ENCODE measurements around the gene NFIA.

NFIA gene

GRCh38 chr1:61316493-61316892 lies 234.1 kb downstream of the NFIA start:
- DNase-seq = no peak

DNA sequence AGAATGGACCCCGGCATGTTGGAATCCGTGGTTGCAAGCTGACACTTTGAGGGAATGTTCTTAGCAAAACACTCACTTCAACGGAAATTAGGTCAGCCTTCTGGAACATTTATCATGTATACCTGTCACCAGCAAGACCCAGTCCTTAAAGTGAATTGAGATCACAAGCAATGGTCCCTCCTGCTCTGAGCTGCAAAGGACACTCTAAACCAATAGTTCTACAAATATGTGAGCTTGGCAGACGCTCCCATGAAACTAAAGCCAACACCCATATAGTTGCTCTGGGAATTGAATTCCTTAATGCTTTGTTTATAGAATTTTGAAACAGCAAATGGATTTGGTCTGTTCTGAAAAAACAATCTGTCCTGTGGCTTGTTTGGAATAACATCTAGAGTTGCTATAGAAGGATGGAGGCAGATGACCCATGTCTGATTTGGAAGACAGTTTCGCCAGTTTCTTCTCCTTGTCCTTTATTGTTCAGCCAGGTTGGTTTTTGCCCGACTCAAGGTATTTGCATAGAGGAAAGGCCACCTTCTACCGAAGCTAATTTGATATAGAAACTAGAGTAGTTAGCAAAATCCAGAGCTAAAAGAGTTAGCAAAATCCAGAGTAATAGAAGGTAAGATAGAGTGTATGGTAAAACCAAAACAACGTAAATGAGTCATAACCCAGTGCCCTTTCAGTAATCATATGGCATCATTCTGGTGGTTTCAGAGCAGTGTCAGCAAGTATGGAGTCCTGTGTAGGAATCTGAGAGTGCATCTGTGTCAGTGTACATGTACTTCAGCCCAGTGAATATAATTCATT lies 236.2 kb downstream of the NFIA start:
- DNase-seq = no peak

- DNase-seq = no peak
Measured at GRCh38 chr1:61320575-61320974, 238.2 kb downstream of the NFIA start.

DNA sequence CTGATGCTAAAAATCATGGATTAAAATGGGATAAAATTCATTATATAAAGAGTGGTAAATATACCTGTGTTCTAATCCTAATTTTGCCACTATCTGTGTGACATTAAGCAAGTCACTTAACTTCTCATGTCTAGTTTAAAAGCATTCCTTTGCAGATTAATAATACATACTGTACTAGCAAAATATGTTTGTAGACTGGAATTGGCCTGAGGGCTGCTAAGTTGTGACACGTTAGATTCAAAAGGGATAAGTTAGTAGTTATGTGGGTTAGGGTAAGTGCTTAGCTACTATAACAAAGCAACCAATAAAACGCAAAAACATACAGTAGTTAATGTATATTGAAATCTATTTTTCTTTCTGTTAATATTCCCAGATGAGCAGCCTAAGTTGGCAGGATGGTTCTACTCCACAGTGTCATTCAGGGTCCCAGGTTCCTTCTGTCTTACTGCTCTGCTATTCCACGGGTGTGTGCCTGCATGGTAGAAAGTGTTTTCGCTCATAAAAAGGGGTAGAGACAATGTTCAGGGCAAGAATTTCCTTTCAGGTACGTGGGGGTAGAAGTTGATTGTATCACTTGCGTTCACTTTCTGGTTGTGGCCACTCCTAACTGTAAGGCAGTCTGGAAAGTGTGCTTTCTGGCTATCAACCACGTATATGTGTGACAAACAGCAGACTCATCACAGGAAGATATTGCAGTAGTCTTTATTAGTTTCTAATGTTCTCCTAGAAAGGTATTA lies 239.8 kb downstream of the NFIA start:
- DNase-seq = no peak

DNA sequence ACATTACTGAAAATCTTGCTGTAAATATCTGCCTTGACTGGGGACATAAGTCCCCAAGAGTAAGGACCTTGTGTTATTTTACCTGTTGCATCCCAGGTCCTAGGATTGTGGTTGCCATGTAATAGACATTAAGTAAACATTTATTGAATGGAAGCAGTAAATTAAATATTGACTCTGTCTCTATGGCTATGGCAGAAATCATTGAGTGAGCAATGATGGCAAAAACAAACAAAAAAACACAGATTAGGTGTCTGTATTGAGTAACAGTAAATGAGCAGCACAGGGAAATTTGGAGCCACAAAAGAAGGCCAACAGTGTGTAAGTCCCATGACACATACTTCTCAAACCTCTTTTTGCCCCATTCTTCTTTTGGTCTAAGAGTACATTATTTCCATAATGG lies 240.4 kb downstream of the NFIA start:
- DNase-seq = no peak

GRCh38 chr1:61323681-61324328 lies 241.4 kb downstream of the NFIA start:
- no peak for DNase-seq

GRCh38 chr1:61326713-61327112 lies 244.4 kb downstream of the NFIA start:
- no peak for DNase-seq

GRCh38 chr1:61327436-61327835 lies 245.1 kb downstream of the NFIA start:
- DNase-seq = no peak

- DNase-seq = no peak
Measured at GRCh38 chr1:61329556-61329955, 247.2 kb downstream of the NFIA start.

- no peak for DNase-seq
Measured at GRCh38 chr1:61330018-61330417, 247.7 kb downstream of the NFIA start.

GRCh38 chr1:61330571-61330970 lies 248.2 kb downstream of the NFIA start:
- no peak for DNase-seq

- no peak for DNase-seq
Measured at GRCh38 chr1:61332196-61332753, 249.9 kb downstream of the NFIA start.

DNA sequence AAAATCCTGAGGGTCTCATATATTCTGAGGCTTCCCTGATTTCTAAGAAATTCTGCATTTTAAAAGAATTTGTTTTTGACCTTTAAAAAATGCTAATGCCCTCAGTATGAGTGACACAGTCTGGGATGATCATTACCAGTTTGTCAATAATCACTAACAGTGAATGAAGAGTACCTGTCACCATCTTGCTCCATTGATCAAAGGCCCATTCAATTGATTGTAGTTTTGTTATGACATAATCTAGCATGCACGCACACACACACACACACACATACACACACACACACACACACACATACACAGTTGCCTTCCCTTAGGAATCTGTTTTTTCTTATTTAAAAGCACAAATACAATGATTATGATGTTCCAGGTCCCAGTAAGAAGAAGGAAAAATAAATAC lies 250.4 kb downstream of the NFIA start:
- no peak for DNase-seq

GRCh38 chr1:61334718-61335589 lies 252.6 kb downstream of the NFIA start:
- DNase-seq = no peak

GRCh38 chr1:61337037-61337436 lies 254.7 kb downstream of the NFIA start:
- no peak for DNase-seq

- no peak for DNase-seq
Measured at GRCh38 chr1:61337441-61337951, 255.1 kb downstream of the NFIA start.

DNA sequence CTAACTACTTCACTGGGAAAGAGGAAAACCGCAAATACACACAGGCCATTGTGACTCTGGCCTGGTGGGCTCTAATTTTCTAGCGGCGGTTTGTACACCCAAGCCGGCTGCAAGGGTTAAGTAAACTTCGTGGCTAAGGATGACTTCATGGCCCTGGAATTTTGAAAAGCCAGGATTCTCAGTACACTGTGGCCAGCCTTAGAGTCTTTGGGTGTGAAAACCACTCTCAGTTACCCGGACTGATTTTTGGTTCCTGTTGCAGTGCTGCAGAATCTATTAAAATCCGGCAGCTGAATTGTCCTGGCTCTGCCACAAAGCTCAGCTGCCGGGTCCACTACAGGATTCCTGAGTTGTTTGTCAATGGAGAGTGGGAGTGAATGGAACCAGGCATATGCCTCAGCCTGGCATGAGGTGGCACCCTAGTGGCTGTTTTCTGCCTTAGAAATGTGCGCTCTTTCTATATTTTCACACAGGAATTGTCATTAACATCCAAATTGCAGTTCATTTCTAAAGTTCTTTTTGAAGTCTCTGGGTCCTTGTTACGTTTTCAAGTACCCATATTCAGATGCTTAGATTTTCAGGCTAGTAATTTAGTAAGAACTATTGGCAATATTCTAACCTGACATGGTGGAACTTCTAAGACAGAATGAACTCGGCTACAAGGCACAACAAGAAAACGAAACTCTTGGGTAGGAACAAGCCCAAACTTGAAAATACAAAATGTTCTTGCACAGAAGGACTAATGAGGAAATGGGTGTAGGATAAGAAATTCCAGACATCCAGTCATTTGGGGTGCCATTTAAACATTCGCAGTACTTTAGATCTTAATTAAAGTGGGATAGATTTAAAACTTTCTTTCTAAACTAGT lies 255.9 kb downstream of the NFIA start:
- peak in 1 of 2 experiments; percentile 11 for DNase-seq

DNA sequence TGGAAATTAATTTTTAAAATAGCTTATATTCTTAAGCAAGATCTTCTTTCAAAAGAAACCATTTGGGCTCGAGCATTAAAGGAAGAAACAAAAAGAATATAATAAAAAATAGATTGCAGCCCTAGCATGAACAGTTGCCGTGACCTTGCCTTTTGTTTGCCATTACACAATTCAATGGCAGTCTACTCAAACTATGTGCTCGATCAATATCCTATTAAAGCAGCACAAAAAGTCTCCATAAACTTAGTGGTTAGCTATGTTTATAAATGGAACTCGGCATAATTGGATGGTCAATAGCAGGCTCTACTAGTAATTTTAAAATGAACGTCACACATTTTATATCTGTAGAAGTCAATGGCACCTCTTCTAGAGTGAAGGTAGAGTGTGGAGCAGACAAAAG lies 256.5 kb downstream of the NFIA start:
- no peak for DNase-seq

DNA sequence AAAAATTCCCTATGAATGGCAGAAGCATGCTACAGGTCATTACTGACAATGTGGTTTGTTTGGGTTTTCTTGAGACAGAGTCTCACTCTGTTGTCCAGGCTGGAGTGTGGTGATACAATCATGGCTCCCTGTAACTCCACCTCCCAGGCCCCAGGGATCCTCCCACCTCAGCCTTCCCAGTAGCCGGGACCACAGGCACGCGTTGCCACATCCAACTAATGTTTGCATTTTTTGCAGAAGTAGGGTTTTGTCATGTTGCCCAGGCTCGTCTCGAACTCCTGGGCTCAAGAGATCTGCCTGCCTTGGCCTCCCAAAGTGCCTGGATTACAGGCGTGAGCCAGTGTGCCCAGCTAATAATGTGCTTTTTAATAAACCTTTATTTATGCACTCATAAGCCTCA lies 259.1 kb downstream of the NFIA start:
- no peak for DNase-seq

DNA sequence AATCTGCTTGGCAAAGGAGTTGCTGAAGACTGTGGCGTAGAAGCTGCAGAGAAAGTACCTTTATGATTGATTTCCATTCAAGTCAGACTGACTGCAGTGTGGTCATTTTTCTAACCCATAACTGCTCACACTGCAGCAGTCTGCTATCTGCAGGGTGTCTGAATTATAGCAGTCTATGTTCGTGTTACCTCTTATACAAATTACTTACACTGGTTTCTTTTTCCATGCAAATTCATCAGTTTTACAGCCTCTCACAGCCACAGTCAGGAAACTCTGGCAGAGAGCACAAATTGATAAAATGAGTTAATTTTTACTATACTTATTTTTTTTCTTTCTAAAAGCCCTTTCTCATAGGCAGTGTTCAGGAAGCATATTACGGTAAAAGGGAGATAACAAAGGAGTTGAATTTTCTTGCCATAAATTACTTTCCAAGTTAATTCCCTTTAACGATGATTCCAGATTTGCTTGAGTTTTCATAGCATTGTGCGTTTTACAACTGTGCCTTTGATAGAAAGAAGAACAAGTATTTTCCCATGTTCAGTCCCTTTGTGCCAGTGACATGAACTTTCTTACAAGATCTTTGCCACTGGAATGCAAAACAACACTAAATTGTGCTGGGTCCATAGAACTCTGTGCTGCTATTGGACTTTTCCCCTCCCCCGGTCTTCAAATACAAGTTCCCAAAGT lies 261.5 kb downstream of the NFIA start:
- DNase-seq = no peak

DNA sequence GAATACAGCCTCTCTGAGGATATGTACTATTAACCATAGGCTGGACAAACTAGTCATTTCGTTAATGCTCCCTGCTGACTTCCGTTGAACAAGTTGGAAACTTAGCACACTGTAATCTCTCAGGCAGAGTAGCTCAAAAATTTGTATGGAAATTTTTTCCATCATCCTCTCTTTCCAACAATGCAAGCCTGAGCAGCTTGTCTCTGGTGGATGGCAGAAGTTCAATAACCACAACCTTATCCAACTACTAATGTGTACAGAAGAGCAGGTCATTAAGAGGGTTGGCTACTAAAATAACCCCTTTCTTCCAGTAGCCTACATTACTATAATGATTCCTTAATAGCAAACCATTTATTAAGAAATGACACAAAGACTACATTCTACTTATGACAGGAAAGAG lies 262.3 kb downstream of the NFIA start:
- no peak for DNase-seq

Data from AML-193 (cell line).